H9 (cell line): ENCODE data around the gene SLC6A7. TPM values are rescaled to one million over a fixed set of nuclear protein-coding genes. Genes with fewer than 3 reads are reported as not detected.
A peak's percentile ranks its signal among the peaks of the same experiment; 100 is the strongest.

Experiments used
- DNase-seq: peaks from one replicate; pipeline ENCODE4 v3.0.0-alpha.2; 2017
- H2AFZ ChIP-seq: one replicate; pipeline ENCODE4 v1.6.1; 2013; ENCODE audit warnings: mild to moderate bottlenecking, low read length, control low read depth, moderate library complexity
- H2AK5ac ChIP-seq: 2 replicates; pipeline ENCODE4 v1.6.1; 2013; ENCODE audit warnings: low read length, control low read depth, mixed read lengths; ENCODE audit not compliant: insufficient read length
- H2BK120ac ChIP-seq: one replicate; pipeline ENCODE4 v1.6.1; 2013; ENCODE audit warnings: low read depth, mild to moderate bottlenecking, low read length, control low read depth, inconsistent platforms; ENCODE audit not compliant: poor library complexity, severe bottlenecking
- H2BK12ac ChIP-seq: 2 replicates; pipeline ENCODE4 v1.6.1; 2013; ENCODE audit warnings: low read length, control low read depth, mixed read lengths, low read depth; ENCODE audit not compliant: insufficient read length
- H2BK15ac ChIP-seq: 2 replicates; pipeline ENCODE4 v1.6.1; 2013; ENCODE audit warnings: low read depth, low read length, control low read depth
- H2BK20ac ChIP-seq: one replicate; pipeline ENCODE4 v1.6.1; 2013; ENCODE audit warnings: low read depth, mild to moderate bottlenecking, low read length, control low read depth, inconsistent platforms; ENCODE audit not compliant: poor library complexity, severe bottlenecking
- H2BK5ac ChIP-seq: 2 replicates; pipeline ENCODE4 v1.6.1; 2013; ENCODE audit warnings: low read length, control low read depth, mixed read lengths; ENCODE audit not compliant: insufficient read length
- H3K14ac ChIP-seq: 2 replicates; pipeline ENCODE4 v1.6.1; 2013; ENCODE audit warnings: low read length, control low read depth; ENCODE audit not compliant: insufficient read depth
- H3K18ac ChIP-seq: 2 replicates; pipeline ENCODE4 v1.6.1; 2013; ENCODE audit warnings: low read depth, mild to moderate bottlenecking, mixed read lengths, low read length, control low read depth; ENCODE audit not compliant: insufficient read length
- H3K23ac ChIP-seq: 2 replicates; pipeline ENCODE4 v1.6.1; 2013; ENCODE audit warnings: low read length, control low read depth, mixed read lengths, low read depth; ENCODE audit not compliant: insufficient read length
- H3K23me2 ChIP-seq: 2 replicates; pipeline ENCODE4 v1.6.1; 2013; ENCODE audit warnings: low read depth, mild to moderate bottlenecking, mixed read lengths, low read length, control low read depth; ENCODE audit not compliant: insufficient read length, poor library complexity, severe bottlenecking
- H3K27ac ChIP-seq: 2 replicates; pipeline ENCODE4 v1.5.1; 2013; ENCODE audit warnings: low read length, control low read depth, mixed read lengths, low read depth; ENCODE audit not compliant: insufficient read length
- H3K27me3 ChIP-seq: 2 replicates; pipeline ENCODE4 v1.6.1; 2013; ENCODE audit warnings: low read length, control low read depth, inconsistent platforms; ENCODE audit not compliant: insufficient read depth
- H3K4ac ChIP-seq: 2 replicates; pipeline ENCODE4 v1.6.1; 2013; ENCODE audit warnings: low read depth, mild to moderate bottlenecking, control low read depth, inconsistent platforms, low read length, moderate library complexity
- H3K4me1 ChIP-seq: 2 replicates; pipeline ENCODE4 v1.6.1; 2013; ENCODE audit warnings: low read length, control low read depth, inconsistent platforms; ENCODE audit not compliant: insufficient read depth
- H3K4me2 ChIP-seq: 2 replicates; pipeline ENCODE4 v1.6.1; 2013; ENCODE audit warnings: low read length, control low read depth, mixed read lengths; ENCODE audit not compliant: insufficient read length, insufficient read depth
- H3K56ac ChIP-seq: 2 replicates; pipeline ENCODE4 v1.6.1; 2013; ENCODE audit warnings: low read depth, mild to moderate bottlenecking, mixed read lengths, low read length, control low read depth; ENCODE audit not compliant: insufficient read length
- H3K79me1 ChIP-seq: 2 replicates; pipeline ENCODE4 v1.6.1; 2013; ENCODE audit warnings: low read depth, mild to moderate bottlenecking, moderate library complexity, low read length, control low read depth, inconsistent platforms; ENCODE audit not compliant: insufficient read depth, poor library complexity, severe bottlenecking
- H3K79me2 ChIP-seq: 2 replicates; pipeline ENCODE4 v1.6.1; 2013; ENCODE audit warnings: low read length, control low read depth, inconsistent platforms; ENCODE audit not compliant: insufficient read depth
- H3K9ac ChIP-seq: 2 replicates; pipeline ENCODE4 v1.6.1; 2013; ENCODE audit warnings: low read length, control low read depth, mixed read lengths; ENCODE audit not compliant: insufficient read length; ENCODE audit errors: extremely low read depth
- H3K9me3 ChIP-seq: one replicate; pipeline ENCODE4 v1.6.1; 2013; ENCODE audit warnings: low read depth, low read length, inconsistent platforms; ENCODE audit not compliant: control insufficient read depth
- H3T11ph ChIP-seq: one replicate; pipeline ENCODE4 v1.6.1; 2013; ENCODE audit warnings: mild to moderate bottlenecking, low read length, control low read depth, inconsistent platforms
- H4K20me1 ChIP-seq: one replicate; pipeline ENCODE4 v1.6.1; 2013; ENCODE audit not compliant: control insufficient read depth, insufficient read length, insufficient read depth
- H4K5ac ChIP-seq: 2 replicates; pipeline ENCODE4 v1.6.1; 2013; ENCODE audit warnings: low read depth, mild to moderate bottlenecking, mixed read lengths, low read length, control low read depth; ENCODE audit not compliant: insufficient read length
- H4K8ac ChIP-seq: replicated peaks from 2 replicates; pipeline ENCODE4 v1.6.1; 2013; ENCODE audit warnings: low read length, control low read depth, mixed read lengths, low read depth; ENCODE audit not compliant: insufficient read length
- H4K91ac ChIP-seq: 2 replicates; pipeline ENCODE4 v1.6.1; 2013; ENCODE audit warnings: low read depth, mild to moderate bottlenecking, moderate library complexity, mixed read lengths, low read length, control low read depth; ENCODE audit not compliant: insufficient read length
- H3K27ac Mint-ChIP-seq, 3 experiments: 2 replicates in 2 of 3; 3 replicates in 1 of 3; pipeline ENCODE4 v1.8.0; 2020 to 2021; ENCODE audit warnings: mixed read lengths in 3 of 3, mild to moderate bottlenecking in 1 of 3, moderate library complexity in 1 of 3
- H3K27me3 Mint-ChIP-seq: 2 replicates; pipeline ENCODE4 v1.8.0; 2021; ENCODE audit warnings: low read depth, mild to moderate bottlenecking, moderate library complexity, mixed read lengths
- H3K36me3 Mint-ChIP-seq, 3 experiments: 2 replicates in 2 of 3; 3 replicates in 1 of 3; pipeline ENCODE4 v1.8.0; 2020 to 2021; ENCODE audit warnings: low read depth in 3 of 3, mixed read lengths in 3 of 3; ENCODE audit not compliant: insufficient read depth in 1 of 3
- H3K4me1 Mint-ChIP-seq, 2 experiments: 2 replicates each; pipeline ENCODE4 v1.8.0; 2020; ENCODE audit warnings: mixed read lengths in 2 of 2
- H3K4me3 Mint-ChIP-seq, 2 experiments: 2 replicates in 1 of 2; 3 replicates in 1 of 2; pipeline ENCODE4 v1.8.0; 2020 to 2021; ENCODE audit warnings: mild to moderate bottlenecking in 2 of 2, mixed read lengths in 2 of 2, moderate library complexity in 1 of 2
- H3K9me3 Mint-ChIP-seq, 2 experiments: 2 replicates in 1 of 2; 3 replicates in 1 of 2; pipeline ENCODE4 v1.8.0; 2020; ENCODE audit warnings: mild to moderate bottlenecking in 2 of 2, mixed read lengths in 2 of 2, moderate library complexity in 1 of 2
- CTCF ChIP-seq: fragments of 200-600 bp; sonication (generic); conservative IDR thresholded peaks from 3 replicates; pipeline ENCODE4 v1.8.0; 2021; ENCODE audit warnings: antibody characterized with exemption, mild to moderate bottlenecking
- WGBS: extraction: QIAGEN DNeasy Blood & Tissue Kit; methylation state at CpG from one replicate; pipeline ENCODE4 v1.1.7; 2013; ENCODE audit warnings: missing lambda C conversion rate, low lambda C conversion rate, mixed read lengths; ENCODE audit not compliant: insufficient read length; ENCODE audit errors: extremely low coverage; 5-methylcytosine and 5-hydroxymethylcytosine counted together
- total RNA-seq: library from RNA; stranded (reverse); gene quantifications from 2 replicates; pipeline ENCODE4 v1.2.1, GENCODE V29; 2021

SLC6A7 gene
- total RNA-seq, 1 experiment from 2014 or later, result not detected

GRCh38 chr5:150206779-150207115, 16.9 kb downstream of the SLC6A7 start:
- Histone ChIP-seq H3K9ac (no peak overlapping the region), H2BK5ac (no peak overlapping the region), H3K4ac (no peak overlapping the region), H4K8ac (no peak overlapping the region), H3T11ph (no peak overlapping the region), H2BK120ac (no peak overlapping the region), H3K27ac (no peak overlapping the region), H4K5ac (no peak overlapping the region), H4K20me1 (no peaks in the 10 kb centered on the region), H3K4me2 (no peak overlapping the region), H3K56ac (no peak overlapping the region), H3K9me3 (no peaks in the 10 kb centered on the region), H2BK12ac (no peak overlapping the region), H2AFZ (no peak overlapping the region), H3K18ac (peak overlapping the region; percentile 33), H3K79me1 (no peaks in the 10 kb centered on the region), H3K4me1 (no peaks in the 10 kb centered on the region; the same call in 1 of the 2 replicates), H3K27me3 (no peaks in the 10 kb centered on the region), H3K14ac (no peak overlapping the region), H2AK5ac (no peak overlapping the region), H3K79me2 (no peaks in the 10 kb centered on the region), H2BK20ac (no peak overlapping the region), H4K91ac (no peak overlapping the region), H2BK15ac (no peak overlapping the region), H3K23me2 (no peaks in the 10 kb centered on the region), H3K23ac (no peak overlapping the region)
- peaks cover 13% of the 10 kb centered on the region for H3K27me3 Mint-ChIP-seq
- peaks cover 0 to 2% (median 0%) of the 10 kb centered on the region in 3 experiments; a peak in 1 of 7 replicates for H3K36me3 Mint-ChIP-seq
- peaks cover 24 to 44% of the 10 kb centered on the region in 2 experiments for H3K4me1 Mint-ChIP-seq
- TF ChIP-seq CTCF, result no peak
- no CpG with 5 or more reads among the region's 6 CpGs for WGBS
- H3K9me3 Mint-ChIP-seq, result peaks cover 0 to 4% of the 10 kb centered on the region in 2 experiments; a peak in 2 of 5 replicates
- no peak overlapping the region for H3K27ac Mint-ChIP-seq
- DNase-seq, result no peak
- no peak overlapping the region for H3K4me3 Mint-ChIP-seq
